ENCODE data around the gene KAZN.
"Not testable (repeated sequence)": the region's sequence is repeated elsewhere in the genome, so short reads cannot be mapped to it uniquely, and the experiment has no call there.

The KAZN gene

GRCh38 chr1:14598498-14599182, at the start of gene KAZN:
Gene KAZN (plus strand): TSS chr1:14598685.
- no peak for DNase-seq

- no peak for DNase-seq
These were observed 48.4 kb upstream of the KAZN start for GRCh38 chr1:14549897-14550620.

GRCh38 chr1:14551386-14551785, 47.1 kb upstream of the KAZN start:
- no peak for DNase-seq

- DNase-seq, result no peak
These were observed 46.1 kb upstream of the KAZN start for GRCh38 chr1:14552246-14552965.

GRCh38 chr1:14553711-14554110, 44.8 kb upstream of the KAZN start:
- no peak for DNase-seq

- peak; percentile 31 to 35 for DNase-seq
These were observed 43.4 kb upstream of the KAZN start for GRCh38 chr1:14555091-14555490.

GRCh38 chr1:14561014-14561693, 37.3 kb upstream of the KAZN start:
- DNase-seq, result no peak

- DNase-seq, result no peak
These were observed 33.4 kb upstream of the KAZN start for GRCh38 chr1:14565090-14565489.

GRCh38 chr1:14567056-14567455, 31.4 kb upstream of the KAZN start:
- DNase-seq, result peak in 1 of 2 donors; percentile 24

GRCh38 chr1:14567903-14568302, 30.6 kb upstream of the KAZN start:
- DNase-seq, result no peak

- no peak for DNase-seq
These were observed 29.6 kb upstream of the KAZN start for GRCh38 chr1:14568716-14569355.

- no peak for DNase-seq
These were observed 28.0 kb upstream of the KAZN start for GRCh38 chr1:14570514-14570913.

- DNase-seq, result no peak
These were observed 26.4 kb upstream of the KAZN start for GRCh38 chr1:14571810-14572767.

- DNase-seq, result no peak
These were observed 25.6 kb upstream of the KAZN start for GRCh38 chr1:14572861-14573260.

GRCh38 chr1:14576155-14576554, 22.3 kb upstream of the KAZN start:
- no peak for DNase-seq

- DNase-seq, result no peak
These were observed 21.2 kb upstream of the KAZN start for GRCh38 chr1:14577261-14577660.

GRCh38 chr1:14578156-14578555, 20.3 kb upstream of the KAZN start:
- no peak for DNase-seq

- DNase-seq, result not testable (repeated sequence)
These were observed 18.2 kb upstream of the KAZN start for GRCh38 chr1:14580295-14580694.

GRCh38 chr1:14580986-14581385, 17.5 kb upstream of the KAZN start:
- DNase-seq, result no peak

- DNase-seq, result no peak
These were observed 14.7 kb upstream of the KAZN start for GRCh38 chr1:14583788-14584187.

- DNase-seq, result no peak
These were observed 12.8 kb upstream of the KAZN start for GRCh38 chr1:14585728-14586127.

Data from inflammatory macrophage treated with lipopolysaccharide for 1 hour (primary cell).